ENCODE measurements around the gene CGNL1.

Gene CGNL1

DNA sequence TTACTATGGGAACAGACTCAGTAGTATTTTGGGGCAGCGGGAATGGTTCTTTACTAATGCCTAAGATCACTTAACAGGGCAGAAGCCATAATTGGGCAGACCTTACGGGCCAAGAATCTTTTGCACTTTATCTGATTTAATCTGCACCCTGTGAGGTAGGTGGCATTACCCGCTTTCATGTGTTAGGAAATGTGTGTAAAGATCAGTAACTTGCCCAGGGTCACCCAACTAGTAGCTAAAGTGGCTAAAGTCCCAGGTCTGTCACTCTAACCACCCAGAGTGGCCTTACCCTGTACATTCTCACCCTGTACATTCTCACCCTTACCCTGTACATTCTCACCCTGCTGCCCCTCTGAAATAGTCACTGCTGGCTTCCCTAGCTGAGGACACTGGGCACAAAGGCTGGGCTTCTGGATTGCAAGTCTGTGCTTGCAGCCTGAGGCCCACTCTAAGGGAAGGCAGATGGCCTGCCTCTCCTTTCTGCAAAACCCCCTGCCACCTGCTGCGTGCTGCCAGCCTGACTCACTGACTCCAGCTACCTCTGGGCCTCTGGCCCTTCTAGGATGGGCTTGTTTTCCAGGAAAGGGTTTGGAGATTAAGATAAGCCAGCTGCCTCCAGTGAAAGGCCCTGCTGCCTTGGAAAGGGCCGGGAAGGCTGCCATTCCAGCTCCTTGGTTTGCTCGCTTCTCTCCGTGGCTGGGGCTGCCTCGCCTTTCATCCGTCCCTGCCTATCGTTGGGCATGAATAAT, 177.9 kb downstream of the CGNL1 start:
- no peak for DNase-seq

DNA sequence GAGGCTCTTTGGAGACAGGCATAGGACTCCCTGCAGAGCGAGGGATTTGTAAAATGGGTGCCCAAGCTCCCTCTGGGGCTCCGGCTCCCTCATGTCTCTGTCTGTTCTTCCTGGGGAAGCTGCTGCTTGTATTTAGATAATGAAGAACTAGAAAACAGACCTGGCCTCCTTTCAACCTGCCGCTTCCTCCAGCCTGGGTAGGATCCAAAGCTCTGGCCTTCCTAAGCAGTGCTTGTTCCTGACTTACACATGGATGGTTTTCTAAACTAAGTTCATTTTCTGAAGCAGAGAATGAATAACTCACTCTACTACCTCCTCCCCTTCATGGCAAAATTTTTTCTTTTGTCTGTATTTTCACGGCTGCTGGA, 178.5 kb downstream of the CGNL1 start:
- DNase-seq = no peak

DNA sequence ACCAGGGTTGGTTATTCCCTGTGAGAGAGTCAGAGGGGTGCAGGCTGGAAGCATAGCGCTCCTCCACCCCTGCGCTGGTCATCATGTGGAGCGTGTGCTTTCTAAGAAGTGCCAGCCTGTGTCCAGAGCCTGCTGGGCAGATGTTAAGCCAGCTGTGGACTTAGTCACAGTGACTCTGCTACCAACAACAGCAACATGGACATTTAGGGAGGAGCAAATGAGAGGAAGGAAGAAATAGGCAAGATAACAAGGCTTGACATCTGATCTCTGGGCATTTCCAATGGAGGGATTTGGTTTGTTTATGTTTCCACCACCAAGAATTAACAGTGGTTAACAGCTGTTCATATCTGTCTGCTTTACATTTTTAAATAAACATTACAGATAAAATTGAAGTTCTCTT, 179.0 kb downstream of the CGNL1 start:
- no peak for DNase-seq

DNA sequence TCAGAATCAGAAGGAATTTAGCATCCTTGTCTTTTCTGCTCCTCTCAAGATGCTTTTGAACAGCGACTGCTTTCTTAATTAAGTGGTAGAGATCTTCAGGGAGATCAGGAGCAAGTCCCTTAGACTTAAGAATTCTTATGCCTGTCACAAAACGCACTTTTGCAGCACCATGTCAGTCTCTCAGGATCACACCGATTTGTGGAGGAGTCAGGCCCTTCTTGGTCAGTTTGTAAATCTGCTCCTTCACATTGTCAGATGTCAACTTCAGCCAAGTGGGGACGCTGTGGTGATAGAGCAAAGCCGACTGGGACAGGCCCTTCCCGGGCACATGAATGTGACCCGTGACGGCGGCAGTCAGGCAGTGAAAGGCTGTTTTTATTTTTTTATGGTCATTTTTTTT, 179.7 kb downstream of the CGNL1 start:
- DNase-seq = no peak

DNA sequence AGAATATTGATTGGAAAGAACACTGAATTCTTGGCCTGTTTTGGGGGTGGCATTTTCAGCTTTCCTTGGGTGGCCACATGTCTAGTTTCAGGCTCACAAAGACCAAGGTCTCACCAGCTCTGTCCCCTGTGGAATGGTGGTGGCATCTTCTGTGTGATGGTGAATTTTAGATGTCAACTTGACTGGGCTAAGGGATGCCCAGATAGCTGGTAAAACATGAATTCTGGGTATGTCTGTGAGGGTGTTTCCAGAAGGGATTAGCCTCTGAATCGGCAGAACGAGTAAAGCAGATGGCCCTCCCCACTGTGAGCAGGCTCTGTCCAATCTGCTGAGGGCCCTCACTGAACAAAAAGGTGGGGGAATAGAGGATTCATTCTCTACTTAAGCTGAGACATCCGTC, 181.0 kb downstream of the CGNL1 start:
- no peak for DNase-seq

DNA sequence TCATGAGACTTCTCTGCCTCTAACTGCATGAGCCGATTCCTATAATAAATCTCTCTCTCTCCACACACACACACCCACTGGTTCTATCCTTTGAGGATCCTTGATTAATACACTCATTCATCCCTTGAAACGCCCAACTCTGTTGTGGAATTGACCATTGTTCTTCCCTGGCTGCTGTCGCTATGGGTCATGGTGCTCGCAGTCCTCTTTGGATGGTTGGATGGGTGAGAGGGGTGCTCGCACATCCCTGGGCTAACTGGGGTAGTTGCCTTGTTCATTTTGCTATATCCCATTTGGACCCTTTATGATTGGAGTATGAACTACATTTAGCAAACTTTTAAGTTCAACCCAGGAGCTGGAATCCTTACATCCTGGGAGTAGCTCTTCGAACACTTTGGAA, 181.5 kb downstream of the CGNL1 start:
- no peak for DNase-seq

DNA sequence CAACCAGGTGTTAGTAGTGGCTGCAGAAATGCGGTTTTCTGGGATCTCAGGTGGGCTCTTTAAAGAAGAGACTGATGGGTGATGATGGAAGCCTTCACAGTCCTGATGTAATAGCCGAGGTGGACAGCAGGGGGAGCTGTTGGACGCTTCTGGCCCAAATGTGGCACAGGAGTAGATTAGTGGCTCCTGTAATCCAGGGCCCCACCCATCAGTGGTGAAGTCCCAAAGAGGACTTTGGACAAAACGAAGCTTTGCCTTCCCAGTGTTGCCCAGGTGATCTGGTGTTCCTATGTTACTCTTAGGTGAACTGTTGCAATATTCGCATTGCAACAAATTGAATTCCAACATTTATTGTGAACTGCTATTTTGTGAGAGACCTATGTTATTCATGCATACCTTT, 183.6 kb downstream of the CGNL1 start:
- peak; percentile 50 for DNase-seq

DNA sequence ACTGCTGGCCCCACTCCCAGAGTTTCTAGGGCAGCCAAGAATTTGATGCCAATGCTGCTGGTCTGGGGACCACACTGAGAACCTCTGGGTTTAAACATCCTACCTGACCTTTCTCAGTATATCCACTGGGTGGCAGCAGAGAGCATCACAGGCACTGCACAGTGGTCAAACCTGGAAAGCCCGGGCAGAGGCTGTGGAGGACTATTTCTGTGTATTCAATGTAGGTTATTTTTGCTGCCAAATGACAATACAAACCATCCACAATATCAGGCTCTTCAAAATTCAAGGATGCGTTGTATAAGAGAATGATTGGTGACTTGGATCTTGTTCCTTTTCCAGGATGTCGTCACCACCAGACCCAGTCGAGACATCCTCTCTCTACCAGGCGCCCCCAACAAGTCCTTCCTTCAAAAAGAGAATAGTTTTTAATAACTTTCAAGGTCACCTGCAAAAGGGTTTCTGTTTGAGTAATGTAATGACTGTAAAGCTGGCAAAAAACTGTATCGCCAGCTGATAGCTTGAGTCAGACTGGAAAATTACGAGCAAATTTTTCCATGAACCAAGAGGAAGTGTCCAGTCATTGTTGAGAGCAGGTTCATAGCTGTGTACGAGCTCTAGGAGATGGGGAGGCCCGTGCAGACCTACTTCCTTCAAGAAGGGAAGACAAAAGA, 184.9 kb downstream of the CGNL1 start:
- peak; percentile 63 for DNase-seq

DNA sequence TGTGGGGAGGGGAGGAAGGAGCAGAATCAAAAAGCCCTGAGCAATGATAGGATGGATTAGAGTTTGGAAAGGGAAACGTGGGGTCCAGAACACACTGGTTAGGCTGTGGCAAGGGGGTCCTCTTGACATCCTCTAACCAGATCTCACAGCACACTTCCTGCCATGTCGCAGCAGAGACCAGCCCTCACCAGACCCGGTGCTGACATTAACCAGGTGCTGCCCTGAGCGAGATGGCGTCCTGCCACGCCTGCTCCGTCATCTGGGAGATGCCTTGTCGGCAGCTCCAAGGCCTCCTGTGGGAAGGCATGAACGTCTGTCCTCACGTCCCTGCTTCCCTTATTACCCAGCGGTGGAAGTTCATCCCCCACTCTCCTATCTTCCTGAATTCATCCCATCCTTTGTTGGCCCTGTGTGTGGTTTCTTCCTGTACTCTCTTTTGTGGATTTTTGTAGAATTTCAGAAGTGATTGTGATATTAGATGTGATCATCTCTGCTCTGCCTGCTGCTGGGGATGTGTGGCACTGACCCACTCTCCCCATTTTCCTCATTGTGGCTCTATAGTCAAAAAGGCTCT, 186.0 kb downstream of the CGNL1 start:
- no peak for DNase-seq

DNA sequence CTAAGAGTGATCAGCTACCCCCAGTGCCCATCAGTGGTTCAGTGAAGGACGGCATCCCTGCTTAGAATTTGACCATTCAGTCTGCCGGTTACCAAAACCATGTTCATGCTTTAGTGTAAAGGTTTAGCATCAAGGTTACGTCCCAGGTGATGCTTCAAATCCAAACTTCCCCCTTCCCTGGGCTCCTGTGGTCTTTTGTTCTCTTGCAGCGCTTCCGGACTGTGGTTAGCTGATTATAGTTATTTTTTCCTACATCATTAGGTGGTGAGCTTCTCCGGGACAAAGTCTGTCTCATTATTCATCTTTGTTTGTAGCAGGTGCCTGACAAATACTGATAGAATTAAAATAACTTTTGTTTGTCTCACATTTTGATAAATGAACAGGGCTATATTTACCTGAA, 187.1 kb downstream of the CGNL1 start:
- DNase-seq = no peak

DNA sequence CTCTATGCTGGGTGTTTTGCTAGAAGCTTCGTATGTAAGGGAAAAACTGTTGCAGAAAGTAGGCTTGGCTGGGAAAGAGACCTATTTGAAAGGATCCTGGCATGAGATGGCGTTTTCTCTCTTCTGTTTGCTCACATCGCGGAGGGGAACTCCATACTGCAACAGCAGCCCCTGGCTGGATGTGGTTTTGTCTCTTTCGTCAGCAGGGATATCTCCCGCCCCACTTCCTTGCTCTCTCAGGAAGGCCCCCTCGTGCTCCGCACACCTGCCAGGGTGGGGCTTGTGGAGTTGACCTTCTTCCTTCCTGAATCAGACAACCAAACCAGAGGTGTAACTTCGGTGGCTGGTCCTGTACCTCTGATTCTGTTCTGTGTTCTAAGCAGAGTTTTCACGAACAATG, 189.0 kb downstream of the CGNL1 start:
- DNase-seq = peak; percentile 64

DNA sequence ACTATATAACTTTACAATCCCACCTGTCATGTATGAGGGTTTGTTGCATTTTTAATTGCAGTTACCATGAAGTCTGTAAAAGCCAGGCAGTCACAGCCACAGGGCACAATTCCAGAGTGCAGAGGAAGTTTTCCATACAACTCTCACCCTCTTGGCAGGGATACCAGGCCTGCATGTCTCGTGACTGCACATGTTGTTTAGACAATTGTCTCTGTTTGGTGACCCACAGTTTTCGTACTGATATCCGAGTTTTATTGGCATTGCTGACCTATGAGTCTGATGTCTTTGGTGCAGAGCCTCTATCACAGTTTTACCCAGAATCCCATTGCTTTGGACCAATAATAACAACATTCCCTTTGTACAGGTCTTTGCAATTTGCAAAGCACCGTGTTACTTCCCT, 190.5 kb downstream of the CGNL1 start:
- no peak for DNase-seq

DNA sequence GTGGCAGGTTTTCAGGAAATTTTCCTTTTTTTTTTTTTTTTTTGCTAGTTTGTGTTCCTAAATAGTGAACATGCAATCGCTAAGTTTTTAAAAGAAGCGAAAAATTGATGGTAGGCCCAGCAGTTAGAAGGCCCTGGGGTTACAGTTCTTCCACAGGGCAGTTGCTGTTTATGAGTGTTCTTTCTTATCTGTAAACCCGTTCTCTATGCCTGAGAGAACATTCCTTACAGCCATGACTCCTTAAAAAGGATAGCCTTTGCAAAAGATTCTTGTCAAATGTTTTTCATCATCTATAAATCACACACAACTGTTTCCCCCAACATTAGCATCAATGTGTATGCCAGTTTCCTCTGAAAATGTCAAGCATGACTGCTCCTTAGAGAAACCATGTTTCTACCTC, 191.6 kb downstream of the CGNL1 start:
- no peak for DNase-seq

DNA sequence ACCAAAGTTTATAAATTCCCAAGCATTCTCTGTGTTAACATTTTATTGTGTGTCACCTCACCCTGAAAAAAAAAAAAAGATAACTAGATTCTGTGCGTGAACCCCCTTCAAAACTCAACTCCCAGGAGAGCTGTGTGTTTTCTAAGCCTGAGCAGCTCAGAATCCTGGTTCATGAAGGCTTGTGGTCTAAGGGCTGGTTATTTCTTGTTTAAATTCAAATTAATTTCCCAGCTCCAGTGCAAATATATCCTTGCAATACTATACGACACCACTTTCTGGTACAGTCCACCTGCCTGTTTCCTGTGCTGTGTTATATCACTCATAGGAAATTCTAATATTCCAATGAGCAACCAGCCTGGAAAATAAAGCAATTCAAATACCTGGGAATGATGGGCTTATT, 192.0 kb downstream of the CGNL1 start:
- DNase-seq = no peak

DNA sequence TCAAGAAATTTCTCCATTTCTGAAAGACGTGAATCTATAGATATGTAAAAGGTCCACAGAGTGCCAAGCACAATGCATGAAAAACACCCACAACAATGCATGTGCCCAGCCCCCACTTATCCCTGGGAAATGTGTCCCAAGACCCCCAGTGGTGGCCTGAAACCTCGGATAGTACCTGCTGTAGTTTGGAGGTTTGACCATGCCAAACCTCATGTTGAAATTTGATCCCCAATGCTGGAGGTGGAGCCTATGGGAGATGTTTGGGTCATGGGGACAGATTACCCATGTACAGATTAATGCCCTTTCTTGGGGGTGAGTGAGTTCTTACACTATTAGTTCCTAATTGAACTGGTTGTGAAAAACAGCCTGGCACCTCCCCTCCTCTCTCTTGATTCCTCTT, 194.0 kb downstream of the CGNL1 start:
- no peak for DNase-seq

DNA sequence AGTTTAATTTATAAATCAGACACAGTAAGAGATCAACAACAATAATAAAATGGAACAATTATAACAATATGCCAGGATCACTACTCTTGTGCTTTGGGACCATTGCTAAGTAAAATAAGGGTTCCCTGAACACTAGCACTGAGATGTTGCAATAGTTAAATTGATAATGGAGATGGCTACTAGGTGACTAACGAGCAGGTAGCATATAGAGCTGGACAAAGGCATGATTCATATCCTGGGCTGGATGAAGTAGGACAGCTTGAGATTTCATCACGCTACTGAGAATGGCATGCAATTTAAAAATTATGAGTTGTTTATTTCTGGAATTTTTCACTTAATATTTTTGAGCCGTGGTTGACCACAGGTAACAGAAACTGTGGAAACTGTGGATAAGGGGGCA, 194.7 kb downstream of the CGNL1 start:
- no peak for DNase-seq

DNA sequence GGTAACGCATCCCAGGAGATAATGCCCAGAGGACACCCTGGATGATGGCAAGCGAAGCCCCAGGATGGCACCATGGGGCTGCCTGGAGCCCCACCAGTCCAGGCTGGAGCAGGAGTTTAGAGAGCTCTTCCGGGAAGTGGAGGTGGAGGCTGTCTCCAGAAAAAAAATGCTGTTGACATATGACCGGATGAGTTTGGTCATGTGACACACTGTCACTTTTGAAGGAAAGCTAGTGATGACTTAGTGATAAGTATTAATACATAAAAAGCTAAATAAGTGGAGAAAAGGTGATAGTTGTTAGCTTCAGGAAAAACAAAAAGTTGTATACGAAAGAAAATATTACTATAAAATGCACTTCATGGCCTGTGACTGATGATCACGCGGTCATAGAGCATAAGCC, 195.4 kb downstream of the CGNL1 start:
- no peak for DNase-seq

DNA sequence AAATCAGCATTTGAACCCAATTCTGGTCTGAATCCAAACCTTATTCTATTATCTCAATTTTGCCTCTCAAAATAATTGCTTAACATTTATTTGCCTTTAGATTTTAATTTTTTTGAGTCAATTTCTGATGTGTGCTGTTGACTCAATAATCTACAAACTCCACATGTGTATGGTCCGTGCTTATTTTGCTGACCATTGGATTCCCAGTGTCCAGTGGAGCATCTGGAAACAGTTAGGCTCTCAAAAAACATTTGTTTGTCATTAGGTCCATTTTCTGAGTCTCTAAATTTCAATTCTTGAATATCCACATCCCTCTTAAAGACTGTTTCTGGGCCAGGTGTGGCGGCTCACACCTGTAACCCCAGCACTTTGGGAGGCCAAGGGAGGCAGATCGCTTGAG, 196.2 kb downstream of the CGNL1 start:
- no peak for DNase-seq

DNA sequence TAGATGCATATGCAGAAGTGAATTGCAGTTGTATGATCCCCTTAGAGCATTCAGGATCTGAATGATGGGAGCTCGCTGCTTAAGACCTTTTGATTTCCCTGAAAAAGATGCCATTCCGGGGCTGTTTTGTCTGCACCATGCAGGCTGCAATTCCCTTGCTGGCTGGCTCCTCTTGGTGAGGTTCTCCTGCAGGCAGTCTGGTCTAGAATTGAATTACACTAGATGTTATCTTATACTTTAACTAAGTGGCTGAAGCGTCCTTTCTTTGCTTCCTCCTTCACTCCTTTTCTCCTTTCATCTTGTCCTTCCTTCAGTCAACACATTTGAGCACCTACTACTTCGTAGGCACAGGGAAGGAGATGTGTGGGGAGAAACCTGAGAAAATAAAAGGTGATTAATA, 196.8 kb downstream of the CGNL1 start:
- no peak for DNase-seq

DNA sequence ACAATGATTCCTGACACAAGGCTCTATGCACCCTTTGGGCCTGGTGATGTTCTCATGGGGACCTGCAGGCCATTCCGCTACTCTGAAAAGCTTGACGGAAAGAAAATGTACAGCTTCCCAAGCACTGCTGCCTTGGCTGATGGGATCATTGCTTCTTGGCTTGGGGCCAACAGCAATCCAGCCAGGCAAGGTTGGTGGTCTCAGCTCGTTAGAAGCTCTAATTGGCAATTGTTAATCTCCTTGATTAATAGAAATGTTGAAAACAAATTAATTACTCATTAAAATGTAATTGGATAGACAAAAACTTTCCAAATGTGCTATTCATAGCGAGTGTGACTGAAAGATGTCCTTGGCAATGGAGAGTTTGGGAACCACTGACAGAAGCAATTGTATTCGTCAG, 199.1 kb downstream of the CGNL1 start:
- DNase-seq = no peak

DNA sequence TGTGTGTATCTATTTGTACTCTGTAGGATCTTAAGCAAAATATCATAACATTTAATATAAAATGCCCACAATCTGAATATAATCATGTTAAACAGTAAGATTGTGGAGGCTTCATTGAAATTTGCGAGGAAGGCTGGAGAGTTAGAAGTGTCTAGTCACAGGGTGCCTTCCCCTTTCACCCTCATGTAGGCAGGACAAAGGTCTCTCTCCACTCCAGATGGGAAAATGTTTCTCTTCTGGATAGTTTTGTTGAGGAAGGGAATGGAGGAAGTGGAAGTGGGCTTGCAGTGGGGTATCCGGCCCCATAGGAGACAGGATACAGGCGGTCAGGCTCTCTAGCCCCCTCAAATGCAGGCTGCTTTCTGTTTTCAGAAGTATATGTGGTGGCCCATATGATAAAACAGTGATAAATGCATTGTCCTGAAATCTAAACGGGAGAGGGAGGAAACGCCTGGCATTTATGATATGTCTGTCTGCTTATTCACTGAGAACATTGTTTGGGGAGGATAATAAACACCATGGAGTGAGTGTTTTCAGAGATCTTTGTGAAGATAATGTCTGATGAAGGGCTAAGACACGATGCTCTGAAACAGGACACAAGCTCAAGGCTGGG, 202.1 kb downstream of the CGNL1 start:
- no peak for DNase-seq

DNA sequence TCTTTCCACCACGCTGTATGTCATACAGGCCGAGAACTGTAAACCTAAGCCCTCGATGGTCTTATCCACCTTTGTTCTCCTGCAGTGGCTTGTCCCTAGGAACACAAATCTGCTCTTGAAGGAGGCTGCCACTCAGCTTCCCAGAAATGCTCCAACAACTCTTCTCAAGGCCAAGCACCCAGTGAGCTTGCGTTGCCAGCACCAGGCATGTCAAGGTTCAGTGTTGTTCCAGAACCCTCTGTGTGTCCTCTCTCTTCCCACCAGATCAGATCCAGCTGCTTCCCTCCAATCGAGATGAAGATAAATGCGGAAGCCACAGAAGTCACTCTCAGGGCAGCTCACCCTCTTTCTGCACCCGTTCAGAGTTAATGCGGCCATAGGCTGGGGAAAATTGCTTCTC, 204.1 kb downstream of the CGNL1 start:
- DNase-seq = no peak

DNA sequence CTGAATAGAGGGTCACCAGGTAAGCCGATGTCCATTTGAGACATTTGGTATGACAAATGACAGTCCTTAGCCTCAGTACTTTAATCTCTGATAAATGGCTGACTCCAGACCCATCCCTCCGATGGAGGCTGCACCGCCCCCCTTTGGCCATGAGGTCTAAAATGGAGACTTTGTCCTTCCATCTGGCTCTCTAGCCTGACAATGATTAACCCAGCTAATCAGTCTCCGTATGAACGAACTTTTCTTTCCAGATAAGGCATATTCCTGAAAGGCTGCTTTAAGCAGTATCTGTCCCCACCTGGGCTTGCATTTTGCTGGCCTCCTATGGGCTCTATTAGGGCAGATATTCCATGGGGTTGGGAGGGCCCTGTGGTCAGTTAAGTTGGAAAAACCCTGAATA, 204.6 kb downstream of the CGNL1 start:
- no peak for DNase-seq

DNA sequence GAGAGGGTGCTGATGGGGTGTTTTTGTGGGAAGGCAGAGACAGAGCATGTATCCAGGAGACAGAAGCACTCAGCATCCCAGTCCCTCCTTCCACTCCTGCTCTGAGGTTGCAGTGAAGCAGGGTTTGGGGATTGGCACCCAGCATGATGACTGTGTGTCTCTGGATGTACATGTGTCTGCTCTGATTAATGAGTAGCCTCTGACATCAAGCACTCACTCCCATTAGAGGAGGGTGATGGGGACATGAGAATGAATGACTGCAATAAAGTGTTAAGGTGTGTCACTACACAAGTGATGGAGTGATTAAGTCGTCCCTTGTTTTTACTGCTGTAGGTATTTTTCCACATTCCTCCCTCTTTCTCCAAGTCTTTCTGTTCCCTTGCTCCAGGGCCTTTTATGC, 205.8 kb downstream of the CGNL1 start:
- no peak for DNase-seq
